Tracheal epithelial cell (primary cell): ENCODE results near the gene PNN. TPM values are rescaled to one million over a fixed set of nuclear protein-coding genes. Genes with fewer than 3 reads are reported as not detected.

Source experiments
- total RNA-seq: library from RNA; depleted of rRNA; stranded (reverse); fragments of >200 nt; gene quantifications from 2 replicates; pipeline ENCODE4 v1.2.1, GENCODE V29; 2014

The PNN gene
- 10.4 and 10.9 TPM in 2 replicates for total RNA-seq

GRCh38 chr14:39174560-39175444 lies at the start of gene PNN:
PNN (plus strand) TSS chr14:39175254; CDS start chr14:39175280, 26 bp downstream.

Other genes starting within 250 kb of the PNN start
- 214 and 326 TPM in 2 replicates for gene SEC23A, start 72.0 kb upstream of the PNN start, total RNA-seq
- gene GEMIN2, start 60.9 kb upstream of the PNN start, total RNA-seq: 44.1 and 54.0 TPM in 2 replicates
- gene TRAPPC6B, start 4.9 kb upstream of the PNN start, total RNA-seq: 20.0 and 21.1 TPM in 2 replicates
- gene MIA2, start 58.7 kb downstream of the PNN start, total RNA-seq: 31.3 and 46.3 TPM in 2 replicates